Measurements from ENCODE around the gene MAML2. TPM values are rescaled to one million over a fixed set of nuclear protein-coding genes. Genes with fewer than 3 reads are reported as not detected.

MAML2 gene
- total and polyA plus RNA-seq, 9 of the 15 experiments (the other 6 are each of a cell fraction or from before 2014, with no cell fraction given), result 0.79 to 6.8 (median 4.8) TPM

- H3K9me3 ChIP-seq (replicated peaks; ENCODE audit: control insufficient read depth, insufficient read depth, low read depth, low read length), result no peaks in the 10 kb centered on the region
- H3K36me3 ChIP-seq (ENCODE audit: control insufficient read depth, insufficient read depth, low read length), result no peaks in the 10 kb centered on the region
- DNase-seq (ENCODE audit: extremely low read depth in 1 of 4, low spot score in 3 of 4), result no peak
- ATAC-seq, result no peak
- H3K4me1 ChIP-seq (replicated peaks in 1 of 2; ENCODE audit: control insufficient read depth in 2 of 2, insufficient read depth in 2 of 2, low read length in 2 of 2), result peaks cover 18 to 73% of the 10 kb centered on the region in 2 experiments; a peak in 4 of 5 replicates
- H3K79me2 ChIP-seq (ENCODE audit: control insufficient read depth, insufficient read depth, low read length), result peaks cover 77% of the 10 kb centered on the region
- H3K27ac ChIP-seq (ENCODE audit: extremely low read depth, low read depth, low read length), result peak overlapping the region; percentile 52; the same call in 2 of the 3 replicates
- BruUV-seq (replicated peaks), result no TSS peak
- no peak overlapping the region for H3K4me2 ChIP-seq (ENCODE audit: insufficient read depth, low read length)
- POLR2A ChIA-PET, result interaction anchor here (0.9 kb wide), 1 partner anchor 14 kb away, joined by 3 read pairs; no protein-coding TSS in a partner anchor
- H3K4me3 ChIP-seq, result no peak overlapping the region
- no peaks in the 10 kb centered on the region for H3K9me1 ChIP-seq (ENCODE audit: control insufficient read depth, insufficient read depth, low read length)
- H3K9ac ChIP-seq (ENCODE audit: insufficient read depth in 1 of 2, low read depth in 2 of 2, low read length in 2 of 2), result peak overlapping the region in 1 of 2 experiments; percentile 4; a peak in 1 of 4 replicates
- no peaks in the 10 kb centered on the region for H4K20me1 ChIP-seq (replicated peaks; ENCODE audit: control insufficient read depth, insufficient read depth, low read length)
- 5% methylated on average over 1 of the region's 1 CpG for WGBS (ENCODE audit: insufficient coverage, low coverage, missing lambda C conversion rate)
- no peak for FAIRE-seq
- no peaks in the 10 kb centered on the region for H3K27me3 ChIP-seq (ENCODE audit: control insufficient read depth in 2 of 2, insufficient read depth in 2 of 2, low read length in 2 of 2)
- in situ Hi-C loops (cut with MboI), result no loop called here
- CTCF ChIA-PET (ENCODE audit: low intra/inter-chr PET ratio), result no interaction called here
- intact Hi-C loops (cut with micrococcal nuclease), result loop anchor here (5.0 kb wide), 2 partner anchors 68 to 83 kb away; no protein-coding TSS in a partner anchor
- TF ChIP-seq USF1 (CRISPR knock-in tag; IDR thresholded peaks at IDR 0.05) (no peak), CXXC5 (CRISPR knock-in tag; IDR thresholded peaks at IDR 0.05) (0 out of 2 replicates have a peak, but pooled peaks have one; percentile 3), EGR1 (conservative IDR thresholded peaks at IDR 0.05) (peak; percentile 60)
- peak overlapping the region; percentile 46; the same call in 1 of the 2 replicates for H2AFZ ChIP-seq (ENCODE audit: low read depth, low read length)
Observed at GRCh38 chr11:96324912-96325311, 18.1 kb downstream of the MAML2 start.

GRCh38 chr11:96323642-96323985, 19.4 kb downstream of the MAML2 start:
- H3K27ac ChIP-seq (ENCODE audit: extremely low read depth, low read depth, low read length), result peak overlapping the region; percentile 91
- peak overlapping the region; percentile 33 to 76; a peak in 2 of 4 replicates for H3K9ac ChIP-seq (ENCODE audit: insufficient read depth in 1 of 2, low read depth in 2 of 2, low read length in 2 of 2)
- 12% methylated on average over 6 of the region's 6 CpGs for WGBS (ENCODE audit: insufficient coverage, low coverage, missing lambda C conversion rate)
- no peaks in the 10 kb centered on the region for H3K36me3 ChIP-seq (ENCODE audit: control insufficient read depth, insufficient read depth, low read length)
- CTCF ChIA-PET (ENCODE audit: low intra/inter-chr PET ratio), result no interaction called here
- in situ Hi-C loops (cut with MboI), result no loop called here
- peak overlapping the region; percentile 85 for H3K4me2 ChIP-seq (ENCODE audit: insufficient read depth, low read length)
- no peaks in the 10 kb centered on the region for H3K27me3 ChIP-seq (ENCODE audit: control insufficient read depth in 2 of 2, insufficient read depth in 2 of 2, low read length in 2 of 2)
- POLR2A ChIA-PET, result interaction anchor here (1.2 to 5.5 kb wide), 6 partner anchors 9 to 108 kb away, joined by 3 to 42 read pairs (median 6); no protein-coding TSS in a partner anchor
- intact Hi-C loops (cut with micrococcal nuclease), result loop anchor here (5.0 kb wide), 2 partner anchors 66 to 81 kb away; no protein-coding TSS in a partner anchor
- FAIRE-seq, result no peak
- H2AFZ ChIP-seq (ENCODE audit: low read depth, low read length), result peak overlapping the region; percentile 77
- H3K4me3 ChIP-seq, result no peak overlapping the region
- H3K4me1 ChIP-seq (replicated peaks in 1 of 2; ENCODE audit: control insufficient read depth in 2 of 2, insufficient read depth in 2 of 2, low read length in 2 of 2), result peaks cover 18 to 74% of the 10 kb centered on the region in 2 experiments; a peak in 4 of 5 replicates
- no peaks in the 10 kb centered on the region for H3K9me3 ChIP-seq (replicated peaks; ENCODE audit: control insufficient read depth, insufficient read depth, low read depth, low read length)
- H3K9me1 ChIP-seq (ENCODE audit: control insufficient read depth, insufficient read depth, low read length), result no peaks in the 10 kb centered on the region
- H3K79me2 ChIP-seq (ENCODE audit: control insufficient read depth, insufficient read depth, low read length), result peaks cover 74% of the 10 kb centered on the region
- peak; percentile 10; the same call in 1 of the 3 replicates for ATAC-seq
- DNase-seq (ENCODE audit: extremely low read depth in 1 of 4, low spot score in 3 of 4), result no peak
- H4K20me1 ChIP-seq (replicated peaks; ENCODE audit: control insufficient read depth, insufficient read depth, low read length), result no peaks in the 10 kb centered on the region
- no TSS peak for BruUV-seq (replicated peaks)
- TF ChIP-seq NR2C2 (CRISPR knock-in tag; IDR thresholded peaks at IDR 0.05), result no peak
- no peak for TF ChIP-seq NR2C2 (tag; IDR thresholded peaks at IDR 0.05)
- TF ChIP-seq CBFB (CRISPR knock-in tag; IDR thresholded peaks at IDR 0.05), result no peak
- no peak for TF ChIP-seq LEF1 (IDR thresholded peaks at IDR 0.05)
- no peak for TF ChIP-seq IFI16 (CRISPR knock-in tag; IDR thresholded peaks at IDR 0.05)
- no peak for TF ChIP-seq ZNF280A (IDR thresholded peaks at IDR 0.05; ENCODE audit: low read depth, partially characterized antibody)

Data from K562 (cell line).